ENCODE measurements around the gene ECM2. TPM values are rescaled to one million over a fixed set of nuclear protein-coding genes. Genes with fewer than 3 reads are reported as not detected.
A peak's percentile ranks its signal among the peaks of the same experiment; 100 is the strongest.

The ECM2 gene
- total RNA-seq, 1 experiment from 2014 or later: not detected

DNA sequence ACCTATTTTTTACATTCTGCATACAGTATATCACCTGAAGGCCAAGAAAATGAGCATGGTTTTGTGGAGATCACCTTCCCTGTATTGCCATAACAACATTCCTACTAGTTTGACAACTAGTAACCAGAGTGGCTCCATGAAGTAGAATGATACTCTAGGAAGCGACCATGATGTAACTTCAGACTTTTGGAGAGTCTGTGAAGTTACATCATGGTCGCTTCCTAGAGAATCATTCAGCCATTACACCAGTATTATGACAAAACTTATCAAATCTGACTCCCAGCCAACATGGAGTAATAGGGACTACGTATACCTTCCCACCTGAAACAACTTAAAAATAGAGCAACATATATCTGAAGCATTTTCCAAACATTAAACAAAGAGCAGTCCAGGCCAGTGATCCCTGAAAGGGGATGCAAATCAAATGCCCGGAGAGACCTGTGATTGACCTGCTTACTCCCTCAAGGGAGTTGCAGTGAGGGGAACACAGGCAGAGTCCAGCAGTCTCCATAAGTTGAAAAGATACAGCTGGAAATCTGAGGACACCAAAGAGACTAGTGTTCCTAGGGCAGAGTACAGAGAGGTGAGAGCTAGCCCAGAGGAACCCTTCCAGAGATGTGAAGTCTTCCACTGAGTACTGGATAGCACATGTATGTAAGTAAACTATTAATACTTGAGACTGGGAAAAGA is 7.8 kb downstream of the ECM2 start:
- DNase-seq (ENCODE audit: low spot score): no peak

DNA sequence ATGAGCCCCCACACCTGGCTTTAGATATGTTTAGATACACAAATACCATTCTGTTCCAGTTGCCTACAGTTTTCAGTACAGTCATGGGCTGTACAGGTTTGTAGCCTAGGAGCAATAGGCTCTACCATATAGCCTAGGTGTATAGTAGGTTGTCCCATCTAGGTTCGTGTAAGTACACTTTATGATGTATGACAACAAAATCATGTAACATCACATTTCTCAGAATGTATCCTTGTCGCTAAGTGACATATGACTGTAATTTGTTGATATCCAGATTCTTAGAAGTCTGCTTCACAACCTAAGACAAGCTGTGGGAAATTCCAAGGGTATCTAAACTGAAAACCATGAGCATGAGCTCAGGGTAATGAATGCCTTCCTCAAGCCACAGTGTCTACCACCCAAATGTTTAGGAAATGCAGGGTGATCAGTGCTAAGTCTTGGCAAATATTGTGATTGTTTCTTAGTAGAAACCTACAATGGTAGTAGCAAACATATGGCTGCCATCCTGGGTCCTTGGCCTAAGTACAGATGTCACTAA is 8.4 kb downstream of the ECM2 start:
- DNase-seq (ENCODE audit: low spot score): no peak

DNA sequence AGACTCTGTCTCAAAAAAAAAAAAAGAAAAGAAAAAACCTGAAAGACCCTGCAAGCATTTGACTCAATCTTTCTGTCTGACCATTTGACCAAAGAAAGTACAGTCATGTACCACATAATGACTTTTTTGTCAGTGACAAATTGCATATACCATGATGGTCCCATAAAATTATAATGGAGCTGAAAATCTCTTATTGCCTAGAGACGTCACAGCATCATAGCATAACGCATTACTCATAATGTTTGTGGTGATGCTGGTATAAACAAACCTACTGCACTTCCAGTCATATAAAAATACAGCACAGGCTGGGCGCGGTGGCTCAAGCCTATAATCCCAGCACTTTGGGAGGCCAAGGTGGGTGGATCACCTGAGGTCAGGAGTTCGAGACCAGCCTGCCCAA is 10.5 kb downstream of the ECM2 start:
- DNase-seq (ENCODE audit: low spot score): peak; percentile 17

DNA sequence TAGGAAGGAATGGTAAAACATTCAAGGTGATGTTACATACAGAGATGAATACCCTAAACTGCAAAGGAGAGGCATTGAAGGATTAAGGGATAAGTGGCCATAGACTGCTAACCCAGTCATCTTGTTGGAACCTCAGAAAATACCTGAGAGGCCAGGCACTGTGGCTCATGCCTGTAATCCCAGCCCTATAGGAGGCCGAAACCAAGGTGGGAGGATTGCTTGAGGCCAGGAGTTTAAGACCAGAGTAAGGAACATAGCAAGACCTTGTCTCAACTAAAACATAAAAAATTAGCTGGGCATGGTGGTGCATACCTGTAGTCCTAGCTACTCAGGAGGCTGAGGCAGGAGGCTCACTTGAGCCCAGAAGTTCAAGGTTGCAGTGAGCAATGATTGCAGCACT is 10.9 kb downstream of the ECM2 start:
- DNase-seq (ENCODE audit: low spot score): no peak

DNA sequence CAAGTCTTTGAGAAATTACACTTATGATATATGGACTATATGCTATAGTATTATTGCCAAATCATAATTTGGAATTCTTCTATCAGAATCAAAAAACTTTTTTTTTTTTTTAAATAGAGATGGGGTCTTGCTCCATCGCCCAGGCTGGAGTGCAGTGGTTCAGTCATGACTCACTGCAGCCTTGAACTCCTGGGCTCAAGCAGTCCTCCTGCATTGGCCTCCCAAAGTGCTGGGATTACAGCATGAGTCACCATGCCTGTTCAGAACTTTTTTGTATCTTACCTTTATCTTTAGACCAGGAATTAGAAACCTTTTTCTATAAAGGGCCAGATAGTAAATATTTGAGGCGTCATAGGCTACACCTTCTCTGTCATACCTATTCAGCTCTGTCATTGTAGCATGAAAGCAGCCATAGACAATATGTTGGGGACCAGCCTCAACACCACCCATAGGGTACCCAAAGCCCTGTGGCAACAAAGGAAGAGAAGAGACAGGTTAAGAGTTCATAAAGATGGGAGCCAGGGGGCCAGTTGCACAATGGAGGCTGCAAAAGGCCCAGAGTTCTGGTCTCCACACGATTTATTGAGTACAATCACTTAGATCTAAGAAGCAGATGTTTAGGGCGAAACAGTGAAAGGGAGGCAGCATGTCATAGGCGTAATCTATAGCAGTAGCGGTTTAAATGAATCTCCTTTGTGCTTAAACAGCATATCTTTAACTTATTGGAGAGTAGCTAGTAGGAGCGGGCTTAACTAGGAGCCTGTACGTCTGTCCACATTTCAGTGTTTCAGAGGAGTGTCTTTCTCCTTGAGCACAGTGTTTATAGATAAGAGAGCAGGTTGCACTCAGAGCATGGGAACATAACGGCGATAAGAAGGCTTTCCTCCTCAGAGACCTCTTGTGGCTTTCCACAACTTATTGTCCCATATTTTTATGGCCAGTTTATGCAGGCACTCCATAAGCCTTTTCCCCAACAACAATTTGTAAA is 12.5 kb downstream of the ECM2 start:
- DNase-seq (ENCODE audit: low spot score): no peak

DNA sequence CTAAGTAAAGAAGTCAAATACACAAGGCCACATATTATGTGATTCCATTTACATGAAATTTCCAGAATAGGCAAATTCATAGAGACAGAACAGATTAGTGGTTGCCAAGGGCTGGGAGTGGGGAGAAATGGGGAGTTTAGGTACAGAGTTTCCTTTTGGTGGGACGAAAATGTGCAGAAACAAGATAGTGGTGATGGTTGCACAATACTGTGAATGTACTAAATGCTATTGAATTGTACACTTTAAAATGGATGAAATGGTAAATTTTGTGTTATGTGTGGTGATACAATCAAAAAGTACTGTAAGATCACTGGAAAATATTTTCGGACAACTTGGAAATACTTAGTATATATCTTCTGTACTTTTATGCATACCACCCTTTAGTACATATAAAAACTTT is 15.0 kb downstream of the ECM2 start:
- no peak for DNase-seq (ENCODE audit: low spot score)

DNA sequence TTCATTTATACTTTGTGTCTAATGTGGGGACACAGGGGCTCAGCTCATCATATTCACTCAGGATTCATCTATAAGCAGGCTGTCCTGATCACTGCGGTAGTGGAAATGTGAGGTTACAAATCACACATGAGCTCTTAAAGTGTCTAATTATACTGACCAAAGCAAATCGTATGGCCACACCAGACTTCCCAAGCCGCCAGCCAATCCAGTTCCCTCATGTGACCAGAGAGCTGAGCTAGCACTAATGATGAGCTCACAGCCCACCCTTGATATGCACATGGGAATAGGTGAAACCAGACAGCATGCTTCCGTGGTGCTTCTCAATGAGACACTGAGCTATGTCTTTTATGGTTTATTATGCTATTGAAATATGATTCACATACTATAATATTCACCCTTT is 17.6 kb downstream of the ECM2 start:
- no peak for DNase-seq (ENCODE audit: low spot score)

DNA sequence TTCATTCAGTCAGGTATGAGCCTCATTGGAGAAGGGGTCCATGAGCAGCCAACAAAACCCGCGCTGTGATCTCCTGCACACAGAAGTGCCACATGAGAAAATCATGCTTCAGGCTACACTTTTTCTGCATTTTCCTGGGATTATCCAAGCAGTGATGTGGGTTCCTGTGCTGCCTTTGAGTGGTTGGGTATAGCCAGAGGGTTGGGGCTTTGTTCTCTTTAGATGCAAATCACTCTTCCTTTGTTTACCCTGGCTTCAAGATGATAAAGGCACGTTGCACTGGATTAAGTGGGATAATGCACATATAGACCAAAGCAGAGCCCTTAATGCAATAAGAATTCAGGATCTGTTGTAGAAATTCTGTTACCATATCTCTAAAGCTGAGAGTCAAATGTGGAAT is 18.7 kb downstream of the ECM2 start:
- no peak for DNase-seq (ENCODE audit: low spot score)

DNA sequence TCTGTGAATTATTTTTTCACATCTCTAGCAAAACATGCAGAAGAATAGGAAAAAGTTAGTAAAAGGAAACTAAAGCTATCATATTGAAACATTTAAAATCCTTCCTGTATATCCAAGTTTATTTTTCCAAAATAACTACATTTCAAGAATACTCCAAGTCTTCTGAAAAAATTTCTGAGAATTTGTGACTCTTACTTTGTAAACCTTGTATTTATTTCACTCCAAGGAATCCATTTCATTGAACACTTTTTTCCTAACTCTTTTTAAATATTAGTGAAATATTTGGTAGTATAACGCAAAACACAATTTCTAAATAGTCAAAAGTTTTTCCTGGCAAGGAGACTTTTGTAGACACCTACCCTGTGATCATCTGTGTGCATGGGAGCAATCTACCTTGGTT is 19.3 kb downstream of the ECM2 start:
- DNase-seq (ENCODE audit: low spot score): no peak

DNA sequence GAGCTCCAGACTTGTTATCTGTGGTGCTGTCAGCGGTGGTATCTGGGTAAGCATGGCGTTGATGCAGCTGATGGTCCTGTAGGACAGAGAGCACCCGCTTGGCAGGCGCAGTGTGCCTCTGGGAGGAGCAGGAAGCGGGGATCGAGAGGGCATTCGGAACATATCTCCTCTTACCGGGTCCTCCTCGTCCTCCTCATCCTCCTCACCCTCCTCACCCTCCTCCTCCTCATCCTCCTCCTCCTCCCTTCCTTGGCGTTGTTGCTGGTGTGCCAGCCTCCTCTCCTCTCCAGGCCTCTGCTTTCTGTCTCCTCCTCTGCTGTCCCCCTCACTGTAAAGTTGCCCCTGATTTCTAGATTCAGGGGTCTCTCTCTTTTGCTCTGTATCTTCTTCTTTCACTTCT is 21.2 kb downstream of the ECM2 start:
- DNase-seq (ENCODE audit: low spot score): no peak

DNA sequence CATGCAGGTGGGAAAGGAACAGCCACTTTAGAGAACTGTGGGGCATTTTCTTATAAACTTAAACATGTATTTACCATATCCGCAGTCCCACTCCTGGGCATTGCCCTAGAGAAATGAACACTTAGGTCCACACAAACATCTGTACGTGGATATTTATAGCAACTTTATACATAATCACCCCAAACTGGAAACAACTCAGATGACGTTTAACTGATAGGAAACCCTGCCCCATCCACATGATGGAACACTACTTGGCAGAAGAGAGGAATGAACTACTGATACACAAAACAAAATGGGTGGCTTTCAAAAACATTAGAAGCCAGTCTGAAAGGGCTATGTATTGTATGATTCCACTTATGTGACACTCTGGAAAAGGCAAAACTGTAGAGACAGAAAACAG is 22.4 kb downstream of the ECM2 start:
- DNase-seq (ENCODE audit: low spot score): no peak

DNA sequence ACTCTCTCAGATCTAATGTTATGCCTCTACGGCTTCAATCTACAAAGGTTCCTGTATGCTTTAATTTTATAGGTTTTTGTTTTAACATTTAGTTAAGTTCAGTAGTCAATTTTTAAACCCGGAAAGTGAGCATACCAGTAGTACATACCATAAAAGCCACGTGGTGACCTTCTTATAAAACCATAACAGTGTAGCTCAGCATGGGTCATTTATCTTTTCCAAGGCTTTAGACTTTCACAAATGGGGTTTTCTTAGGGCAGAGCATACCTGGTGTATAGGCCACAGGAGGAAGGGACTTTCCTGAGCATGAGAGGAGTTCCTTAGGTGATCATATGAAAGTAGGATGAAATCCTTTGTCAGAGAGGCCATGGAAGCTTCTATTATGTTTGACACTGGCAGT is 23.2 kb downstream of the ECM2 start:
- no peak for DNase-seq (ENCODE audit: low spot score)

DNA sequence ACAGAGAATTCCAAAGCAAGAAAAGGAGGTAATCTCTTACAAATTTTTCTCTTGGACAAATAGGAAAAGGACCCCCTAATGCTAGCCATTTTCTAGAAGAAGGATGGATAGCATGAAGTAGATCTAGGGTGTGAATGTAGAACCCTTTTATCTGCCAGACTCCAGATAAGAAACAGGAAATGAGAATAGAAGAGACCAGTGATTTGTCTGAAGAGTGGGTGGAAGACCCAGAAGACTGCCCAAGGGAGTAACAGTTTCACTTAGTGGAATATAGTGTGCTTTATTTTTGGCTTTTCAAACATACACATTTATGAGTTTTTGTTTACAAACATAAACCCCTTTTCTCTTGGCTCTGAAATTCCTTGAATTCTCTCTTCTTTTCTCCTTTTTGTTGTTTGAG is 25.0 kb downstream of the ECM2 start:
- no peak for DNase-seq (ENCODE audit: low spot score)

DNA sequence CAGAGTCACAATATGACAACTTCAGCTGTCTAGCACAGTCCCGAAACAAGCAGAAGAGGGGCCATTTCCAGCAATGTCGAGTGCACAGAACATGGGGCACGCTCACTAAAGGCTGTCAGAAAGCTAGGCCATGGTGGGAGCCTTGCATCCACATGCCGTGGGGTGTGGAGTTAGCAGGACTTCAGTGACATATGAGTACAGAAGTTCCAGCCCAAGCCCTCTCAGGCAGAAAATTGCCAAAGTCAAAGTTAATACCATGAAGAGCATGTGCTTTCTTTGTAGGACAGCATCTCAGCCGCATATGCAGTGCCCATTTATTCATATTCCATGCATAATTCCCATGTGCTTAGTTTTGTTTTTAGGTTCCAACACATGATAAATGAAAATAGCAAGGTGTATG is 26.7 kb downstream of the ECM2 start:
- DNase-seq (ENCODE audit: low spot score): no peak

DNA sequence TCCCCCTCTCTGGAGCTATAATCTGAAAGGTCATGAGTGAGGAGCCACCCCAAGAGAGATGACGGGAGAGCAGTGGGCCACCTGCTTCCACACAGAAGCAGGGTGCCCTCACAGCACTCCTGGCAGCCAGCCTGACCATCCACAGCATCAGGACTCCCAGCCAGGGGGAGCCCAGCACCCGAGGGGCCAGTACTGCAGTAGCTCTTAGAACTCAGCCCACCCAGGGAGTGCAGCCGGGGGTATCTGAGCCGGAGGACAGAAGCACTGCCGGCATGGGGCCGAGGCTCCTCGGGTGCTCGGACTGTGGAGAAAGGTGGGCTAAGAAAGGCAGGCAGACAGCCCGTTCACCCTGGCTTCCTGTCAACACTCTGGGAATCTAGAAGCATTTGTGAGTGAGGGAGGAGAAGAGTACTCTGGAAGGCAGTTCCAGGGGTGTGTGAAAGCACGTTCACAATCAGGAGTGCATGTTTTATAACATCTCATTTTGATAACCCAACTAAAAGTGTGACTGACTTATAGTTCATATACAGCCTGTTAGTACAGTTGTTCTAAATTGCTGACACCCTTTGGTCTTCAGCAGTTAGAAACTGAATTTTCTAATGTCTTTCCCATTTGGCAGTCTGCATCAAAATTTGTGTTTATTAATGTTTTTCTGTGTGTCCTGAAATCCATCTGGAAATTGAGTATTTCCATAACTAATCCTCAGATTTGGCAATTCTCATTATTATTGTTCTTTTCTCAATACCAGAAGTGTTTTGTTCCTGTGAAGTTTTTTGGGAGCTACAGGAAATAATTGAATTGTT is 27.6 kb downstream of the ECM2 start:
- no peak for DNase-seq (ENCODE audit: low spot score)

DNA sequence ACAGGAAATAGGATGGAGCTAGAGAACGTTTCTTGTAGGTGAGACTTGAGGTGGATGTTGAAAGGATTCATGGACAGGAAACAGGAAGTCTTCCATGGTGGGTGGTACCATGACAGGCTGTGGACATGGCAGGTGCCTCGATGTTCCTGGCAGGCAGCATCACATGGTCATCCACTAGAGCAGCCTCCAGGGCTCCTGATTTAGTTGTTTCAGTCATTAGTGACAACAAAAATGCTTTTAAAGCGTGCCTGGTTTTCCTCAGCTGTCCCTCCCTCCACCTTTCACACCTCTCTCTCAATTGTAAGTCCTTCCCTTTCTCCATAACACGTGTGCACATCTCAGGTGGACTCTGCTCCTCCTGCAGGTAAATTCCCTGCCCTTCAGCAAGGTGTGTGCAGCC is 28.3 kb downstream of the ECM2 start:
- no peak for DNase-seq (ENCODE audit: low spot score)

DNA sequence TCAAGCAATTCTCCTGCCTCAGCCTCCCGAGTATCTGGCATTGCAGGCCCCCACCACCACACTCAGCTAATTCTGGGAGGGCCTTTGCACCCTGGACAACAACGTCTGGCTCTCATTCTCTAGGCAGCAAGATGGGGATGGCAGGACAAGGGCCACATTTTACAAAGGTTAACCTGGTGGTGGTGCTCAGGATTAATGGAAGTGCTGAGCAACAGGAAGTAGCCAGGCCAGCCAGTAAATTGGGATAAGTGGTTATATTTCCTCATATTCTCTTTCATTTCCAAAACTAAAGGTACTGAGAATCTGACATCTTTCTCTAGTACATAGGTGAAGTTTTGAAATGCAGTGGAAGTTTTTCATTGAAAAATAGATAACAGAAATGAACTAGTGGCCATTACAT is 28.8 kb downstream of the ECM2 start:
- DNase-seq (ENCODE audit: low spot score): peak; percentile 13

DNA sequence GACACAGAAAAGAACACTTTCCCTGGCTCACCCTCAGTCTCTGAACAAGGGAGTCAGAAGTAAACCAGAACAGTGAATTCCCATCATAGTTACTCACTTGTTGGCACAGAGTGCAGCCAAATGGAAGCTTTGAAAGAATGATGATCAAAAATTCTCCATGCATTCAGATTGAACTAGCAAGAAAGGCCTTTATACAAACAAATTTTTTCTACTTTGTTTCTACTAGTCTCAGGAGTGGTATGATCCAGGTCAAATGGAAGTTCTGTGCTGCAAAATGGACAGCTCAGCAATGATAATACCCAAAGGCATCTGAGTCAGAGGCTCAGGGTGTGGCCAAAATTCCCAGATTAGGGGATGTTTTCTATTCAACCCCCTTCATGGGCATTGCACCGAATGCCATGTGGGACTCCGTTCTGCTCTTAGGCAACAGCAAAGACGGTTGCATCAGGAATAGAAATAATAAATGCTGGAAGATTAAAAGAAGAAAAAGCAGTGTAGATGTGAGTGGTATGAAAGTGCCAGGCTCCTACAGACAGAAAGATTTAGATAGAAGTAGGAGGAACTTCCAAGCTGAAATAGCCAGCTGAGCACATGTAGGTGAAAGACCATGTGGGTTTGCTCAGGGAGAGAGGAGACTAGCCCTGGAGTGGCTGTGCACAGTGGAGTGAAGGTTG is 29.5 kb downstream of the ECM2 start:
- DNase-seq (ENCODE audit: low spot score): peak; percentile 74

DNA sequence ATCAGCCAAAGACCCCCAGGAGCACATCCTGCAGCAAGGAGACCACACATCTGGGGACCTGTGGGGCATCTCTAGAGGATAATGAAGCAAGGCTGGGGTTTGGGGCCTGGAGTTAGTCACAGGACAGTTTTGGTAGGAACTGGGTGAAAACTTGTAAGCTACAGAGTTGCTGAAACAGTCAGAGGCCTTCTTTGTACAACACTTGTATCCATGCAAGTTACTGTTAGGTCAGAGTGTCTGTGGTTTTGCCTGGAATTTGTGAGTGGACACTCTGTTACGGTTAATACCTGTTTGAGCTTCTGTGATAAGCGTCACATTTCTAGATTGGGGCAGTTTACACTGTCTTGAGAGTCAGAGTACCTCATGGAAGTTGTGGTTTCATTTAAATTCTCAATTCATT is 30.9 kb downstream of the ECM2 start:
- DNase-seq (ENCODE audit: low spot score): no peak

DNA sequence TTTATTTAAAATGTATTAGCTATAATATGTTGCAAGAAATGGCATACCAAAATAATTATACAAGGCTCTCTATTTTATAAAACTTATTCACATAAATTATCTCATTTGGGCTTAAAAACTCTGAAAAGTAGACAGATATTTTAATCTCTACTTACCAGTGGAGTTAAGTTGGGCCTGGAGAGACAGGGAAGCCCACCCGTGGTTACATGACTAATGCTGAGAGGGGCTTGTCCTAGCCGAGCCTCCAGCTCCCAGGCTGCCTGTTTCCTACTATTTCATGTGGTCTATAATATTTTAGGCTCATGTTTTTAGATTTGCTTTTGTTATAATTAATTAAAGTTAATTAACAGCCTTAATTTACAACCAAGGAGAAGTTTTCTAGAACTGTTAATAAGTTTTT is 32.6 kb downstream of the ECM2 start:
- no peak for DNase-seq (ENCODE audit: low spot score)

DNA sequence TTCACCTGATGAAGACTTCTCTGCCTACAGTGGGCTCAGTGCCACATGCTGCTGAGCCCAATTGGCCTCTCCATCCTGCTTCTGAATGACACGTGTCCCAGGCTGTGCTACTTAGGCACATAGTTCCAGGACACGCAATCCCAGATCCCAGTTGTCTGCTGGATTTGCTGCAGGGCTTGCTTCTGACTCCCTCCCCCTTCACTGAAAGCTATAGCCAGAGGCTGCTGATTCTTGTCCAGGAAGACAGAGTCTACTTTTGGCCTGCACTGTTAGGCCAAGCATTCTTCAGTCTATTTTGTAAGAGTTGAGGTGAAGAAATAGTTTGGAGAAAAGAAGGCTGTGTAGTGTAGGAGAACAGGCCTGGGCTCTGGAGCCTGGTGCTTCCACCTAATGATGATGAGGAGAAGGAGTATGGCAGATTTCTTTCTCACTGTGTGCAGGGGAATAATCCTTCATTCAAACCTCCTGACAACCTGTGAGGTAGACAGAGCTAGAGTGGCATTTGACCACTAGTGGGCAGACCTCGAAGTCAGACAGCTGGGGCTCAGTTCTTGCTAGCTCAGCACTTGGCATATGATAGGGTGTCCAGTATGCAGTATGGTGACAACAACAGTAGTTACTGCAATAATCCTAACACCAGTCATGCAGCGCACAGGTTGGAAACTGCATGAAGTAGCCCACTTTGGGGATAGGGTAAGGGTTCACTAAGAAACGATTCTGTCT is 34.0 kb downstream of the ECM2 start:
- peak; percentile 35 for DNase-seq (ENCODE audit: low spot score)
